ENCODE data around the gene ARID5B. TPM values are rescaled to one million over a fixed set of nuclear protein-coding genes. Genes with fewer than 3 reads are reported as not detected.

Gene ARID5B
- total RNA-seq, 1 donor from 2014 or later: 65.1 TPM

DNA sequence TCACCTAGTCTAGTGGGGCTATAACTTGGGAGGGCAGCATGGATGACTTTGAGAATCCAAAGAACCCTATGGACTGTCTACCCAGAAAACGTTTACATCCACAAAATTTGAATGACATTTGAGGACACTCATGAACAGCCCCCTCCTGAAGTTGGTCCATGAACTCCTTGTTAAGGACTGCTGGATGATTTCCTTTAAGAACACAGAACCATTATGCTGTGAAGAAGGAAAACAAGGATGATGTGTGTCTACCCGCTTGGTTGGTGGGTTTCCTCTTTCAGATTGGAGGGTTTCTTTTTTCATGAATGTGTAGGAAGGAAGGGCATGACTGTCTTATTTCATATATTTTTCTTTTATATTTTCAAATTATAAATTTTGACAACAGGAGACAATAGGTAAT lies 58.3 kb downstream of the ARID5B start:
- H3K9me3 Mint-ChIP-seq: no peaks in the 10 kb centered on the region
- intact Hi-C loops (cut with micrococcal nuclease): no loop called here
- peaks cover 56% of the 10 kb centered on the region for H3K36me3 Mint-ChIP-seq (ENCODE audit: low read depth)
- peaks cover 77% of the 10 kb centered on the region for H3K4me1 Mint-ChIP-seq (ENCODE audit: low read depth)
- H3K27ac Mint-ChIP-seq: peak overlapping the region; percentile 59
- DNase-seq (ENCODE audit: low spot score): no peak
- no peak overlapping the region for H3K4me3 Mint-ChIP-seq
- no peaks in the 10 kb centered on the region for H3K27me3 Mint-ChIP-seq (ENCODE audit: insufficient read depth)

DNA sequence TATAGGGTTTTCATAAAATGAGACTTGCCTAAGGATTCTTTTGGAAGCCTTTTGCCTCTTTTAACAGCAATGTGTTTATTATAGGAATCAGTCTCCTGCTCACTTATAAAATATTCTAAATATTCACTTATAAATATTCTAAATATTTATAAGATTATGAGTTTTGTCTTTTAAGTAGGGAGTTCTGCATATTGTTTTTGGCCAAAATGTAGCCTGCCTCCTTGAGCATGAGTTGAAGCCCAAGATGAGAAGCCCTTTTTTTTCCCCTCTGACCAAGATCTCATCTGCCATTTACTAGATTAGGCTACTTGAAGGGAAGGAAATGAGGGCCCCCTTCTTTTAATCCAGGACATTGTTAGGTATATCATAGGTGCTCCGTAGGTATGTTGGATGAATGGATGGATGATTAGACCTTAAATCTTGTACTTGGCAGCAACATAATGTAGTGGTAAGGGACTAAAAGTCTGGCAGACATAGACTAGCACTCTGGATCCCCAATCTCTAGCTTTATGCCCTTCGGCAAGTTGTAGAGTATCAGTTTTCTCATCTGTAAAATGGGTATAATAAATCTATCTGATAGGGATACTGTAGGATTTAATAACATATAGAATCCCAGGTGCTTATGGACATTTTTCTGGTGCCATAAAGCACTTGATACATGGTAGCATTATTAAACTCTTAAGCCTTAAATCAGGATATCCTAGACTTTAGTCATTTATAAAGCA lies 59.1 kb downstream of the ARID5B start:
- no peak for DNase-seq (ENCODE audit: low spot score)
- Mint-ChIP-seq H3K36me3 (ENCODE audit: low read depth) (peaks cover 54% of the 10 kb centered on the region), H3K27me3 (ENCODE audit: insufficient read depth) (no peaks in the 10 kb centered on the region), H3K27ac (peak overlapping the region; percentile 65), H3K4me1 (ENCODE audit: low read depth) (peaks cover 84% of the 10 kb centered on the region), H3K4me3 (no peak overlapping the region), H3K9me3 (no peaks in the 10 kb centered on the region)
- intact Hi-C loops (cut with micrococcal nuclease): loop anchor here (1.0 kb wide), 1 partner anchor 8 kb away; no protein-coding TSS in a partner anchor

DNA sequence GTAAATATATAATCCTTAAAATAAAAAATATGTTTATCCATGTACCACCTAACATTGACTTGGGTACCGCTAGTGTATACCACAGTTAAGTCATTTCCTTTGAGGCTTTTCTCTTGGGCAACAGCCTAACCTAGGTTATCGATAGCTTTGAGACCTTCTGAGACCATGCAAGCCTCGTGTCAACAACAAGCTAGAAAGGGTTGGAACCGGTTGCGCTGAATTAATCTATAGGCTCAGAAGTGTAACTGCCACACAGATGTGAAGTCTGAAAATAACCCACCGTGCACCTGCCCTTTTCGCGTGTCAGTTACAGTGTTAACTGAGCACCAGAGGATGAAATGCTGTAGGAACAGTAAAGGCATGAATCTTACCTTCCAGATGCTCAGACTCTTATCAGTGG lies 59.8 kb downstream of the ARID5B start:
- DNase-seq (ENCODE audit: low spot score): peak; percentile 24
- Mint-ChIP-seq H3K36me3 (ENCODE audit: low read depth) (peaks cover 51% of the 10 kb centered on the region), H3K4me3 (peak overlapping the region; percentile 21), H3K4me1 (ENCODE audit: low read depth) (peaks cover 86% of the 10 kb centered on the region), H3K27me3 (ENCODE audit: insufficient read depth) (no peaks in the 10 kb centered on the region), H3K27ac (peak overlapping the region; percentile 71), H3K9me3 (no peaks in the 10 kb centered on the region)
- intact Hi-C loops (cut with micrococcal nuclease): loop anchor here (1.0 kb wide), 1 partner anchor 9 kb away; no protein-coding TSS in a partner anchor

GRCh38 chr10:61962971-61963370 lies 61.5 kb downstream of the ARID5B start:
- H3K27ac Mint-ChIP-seq: peak overlapping the region; percentile 73
- H3K4me3 Mint-ChIP-seq: no peak overlapping the region

DNA sequence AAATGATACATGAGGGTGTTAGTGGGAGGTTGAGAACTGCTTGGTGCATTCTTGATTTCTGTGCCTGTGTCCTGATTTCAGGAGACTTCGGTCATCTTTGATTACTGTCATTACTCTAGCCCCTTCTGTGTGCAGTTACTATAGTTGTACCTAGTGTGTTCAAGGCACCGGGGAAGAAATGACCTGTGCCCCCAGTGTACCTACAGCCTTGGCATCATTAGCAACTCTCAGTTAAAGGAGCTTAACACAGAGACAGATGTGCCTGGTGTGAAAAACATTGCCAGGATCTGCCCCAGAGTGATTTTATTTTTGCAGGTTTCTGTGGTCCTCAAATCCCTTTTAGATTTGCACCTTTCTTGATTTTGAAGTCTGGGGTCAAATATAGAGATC lies 62.2 kb downstream of the ARID5B start:
- Mint-ChIP-seq H3K9me3 (peaks cover under 1% of the 10 kb centered on the region), H3K27ac (peak overlapping the region; percentile 70), H3K36me3 (ENCODE audit: low read depth) (peaks cover 56% of the 10 kb centered on the region), H3K27me3 (ENCODE audit: insufficient read depth) (no peaks in the 10 kb centered on the region), H3K4me3 (no peak overlapping the region), H3K4me1 (ENCODE audit: low read depth) (peaks cover 92% of the 10 kb centered on the region)
- intact Hi-C loops (cut with micrococcal nuclease): no loop called here
- no peak for DNase-seq (ENCODE audit: low spot score)

More at GRCh38 chr10:61962971-61963370, 61.5 kb downstream of the ARID5B start:
- H3K27me3 Mint-ChIP-seq (ENCODE audit: insufficient read depth): no peaks in the 10 kb centered on the region
- peaks cover 92% of the 10 kb centered on the region for H3K4me1 Mint-ChIP-seq (ENCODE audit: low read depth)
- DNase-seq (ENCODE audit: low spot score): no peak
- no peaks in the 10 kb centered on the region for H3K9me3 Mint-ChIP-seq
- H3K36me3 Mint-ChIP-seq (ENCODE audit: low read depth): peaks cover 56% of the 10 kb centered on the region
- intact Hi-C loops (cut with micrococcal nuclease): no loop called here

DNA sequence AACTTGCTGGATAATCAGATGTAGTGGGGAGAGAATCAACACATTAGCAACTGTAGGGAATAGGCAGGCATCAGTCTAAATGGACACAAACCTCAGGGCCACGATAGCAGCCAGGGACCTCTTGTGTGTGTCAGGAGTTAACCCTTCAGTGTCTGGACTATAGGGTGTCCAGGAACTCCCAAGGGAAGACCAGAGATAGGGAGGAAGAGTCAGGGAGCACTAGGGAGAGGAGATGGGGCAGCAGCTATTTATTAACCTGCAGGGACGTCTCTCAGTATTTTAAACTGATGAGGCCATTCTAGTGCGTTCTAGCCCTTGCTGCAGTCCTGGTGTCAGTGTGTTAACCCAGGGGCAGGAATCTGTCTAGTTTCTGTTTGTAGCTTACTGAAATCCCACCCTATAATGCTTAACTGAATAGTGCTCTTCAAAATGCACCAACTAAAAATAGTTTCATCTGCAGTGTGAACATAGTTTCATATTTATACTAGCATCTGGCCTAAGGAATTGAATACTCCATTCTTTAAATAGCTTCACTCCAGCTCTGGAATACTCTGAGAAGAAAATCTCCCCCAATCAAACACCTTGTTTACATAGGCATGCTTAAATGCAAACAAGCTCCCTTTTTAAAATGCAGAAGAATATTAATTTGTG lies 62.7 kb downstream of the ARID5B start:
- no peak overlapping the region for H3K4me3 Mint-ChIP-seq
- peaks cover 2% of the 10 kb centered on the region for H3K9me3 Mint-ChIP-seq
- H3K36me3 Mint-ChIP-seq (ENCODE audit: low read depth): peaks cover 56% of the 10 kb centered on the region
- intact Hi-C loops (cut with micrococcal nuclease): no loop called here
- H3K27ac Mint-ChIP-seq: peak overlapping the region; percentile 70
- H3K27me3 Mint-ChIP-seq (ENCODE audit: insufficient read depth): no peaks in the 10 kb centered on the region
- peaks cover 92% of the 10 kb centered on the region for H3K4me1 Mint-ChIP-seq (ENCODE audit: low read depth)
- no peak for DNase-seq (ENCODE audit: low spot score)

GRCh38 chr10:61964949-61965702 lies 63.6 kb downstream of the ARID5B start:
- H3K4me1 Mint-ChIP-seq (ENCODE audit: low read depth): peaks cover 93% of the 10 kb centered on the region
- intact Hi-C loops (cut with micrococcal nuclease): loop anchor here (1.0 kb wide), 2 partner anchors 9 to 65 kb away; no protein-coding TSS in a partner anchor
- H3K36me3 Mint-ChIP-seq (ENCODE audit: low read depth): peaks cover 56% of the 10 kb centered on the region
- peaks cover 2% of the 10 kb centered on the region for H3K9me3 Mint-ChIP-seq
- no peak overlapping the region for H3K4me3 Mint-ChIP-seq
- DNase-seq (ENCODE audit: low spot score): no peak
- no peaks in the 10 kb centered on the region for H3K27me3 Mint-ChIP-seq (ENCODE audit: insufficient read depth)
- H3K27ac Mint-ChIP-seq: peak overlapping the region; percentile 59

DNA sequence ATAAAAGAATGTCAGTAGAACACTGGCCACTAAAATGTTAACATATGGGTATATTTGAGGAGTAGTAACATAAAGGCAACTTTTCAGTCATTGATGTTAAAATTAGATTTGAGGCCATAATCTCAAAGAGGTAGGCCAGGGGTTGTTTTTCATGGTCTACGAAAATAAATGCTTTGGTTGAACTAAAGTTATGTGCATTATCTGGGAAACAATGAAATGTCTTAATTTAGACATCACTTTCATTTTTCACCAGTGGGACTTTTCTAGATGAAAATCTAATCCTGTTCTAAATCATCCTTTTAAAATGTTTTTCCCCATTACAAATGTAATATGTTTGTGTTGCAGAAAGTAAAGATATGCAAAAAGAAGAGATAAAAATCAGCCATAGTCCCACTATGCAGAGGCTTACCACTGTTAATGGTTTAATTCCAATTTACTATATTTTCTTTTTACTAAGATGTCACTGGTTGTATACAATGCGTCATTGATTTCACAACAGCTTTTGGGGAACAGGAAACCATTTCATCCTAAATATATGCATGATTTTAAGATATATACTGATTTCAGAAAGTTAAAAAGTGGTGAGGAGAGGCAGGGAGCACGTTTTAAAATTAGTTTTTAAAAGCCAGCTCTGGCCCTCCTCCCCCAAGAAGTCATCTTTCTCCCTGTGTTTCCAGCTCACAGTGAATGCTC lies 64.3 kb downstream of the ARID5B start:
- Mint-ChIP-seq H3K27ac (peak overlapping the region; percentile 80), H3K9me3 (peaks cover 2% of the 10 kb centered on the region), H3K27me3 (ENCODE audit: insufficient read depth) (no peaks in the 10 kb centered on the region), H3K36me3 (ENCODE audit: low read depth) (peaks cover 61% of the 10 kb centered on the region), H3K4me3 (no peak overlapping the region), H3K4me1 (ENCODE audit: low read depth) (peaks cover 95% of the 10 kb centered on the region)
- no peak for DNase-seq (ENCODE audit: low spot score)
- intact Hi-C loops (cut with micrococcal nuclease): loop anchor here (1.0 kb wide), 4 partner anchors 10 to 66 kb away; no protein-coding TSS in a partner anchor

DNA sequence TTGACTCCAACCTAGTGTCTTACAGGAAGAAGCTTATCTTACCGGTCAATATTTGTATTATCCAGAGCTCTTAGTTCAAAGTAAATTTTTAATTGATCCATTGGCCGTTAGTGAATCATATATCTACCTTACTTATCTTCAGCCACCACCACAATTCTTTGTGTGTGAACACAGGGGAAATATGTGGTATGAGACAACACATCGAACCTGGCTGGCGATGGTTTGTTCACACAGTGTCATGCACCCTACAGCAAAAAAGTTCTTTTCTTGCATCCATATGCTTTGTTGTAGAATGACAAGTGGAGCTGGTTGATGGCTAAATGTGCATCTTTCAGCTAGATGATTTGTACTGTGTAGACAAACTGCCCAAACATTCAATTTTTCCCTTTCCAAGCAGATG lies 65.8 kb downstream of the ARID5B start:
- peaks cover 92% of the 10 kb centered on the region for H3K4me1 Mint-ChIP-seq (ENCODE audit: low read depth)
- no peaks in the 10 kb centered on the region for H3K27me3 Mint-ChIP-seq (ENCODE audit: insufficient read depth)
- peaks cover 2% of the 10 kb centered on the region for H3K9me3 Mint-ChIP-seq
- DNase-seq (ENCODE audit: low spot score): no peak
- peaks cover 60% of the 10 kb centered on the region for H3K36me3 Mint-ChIP-seq (ENCODE audit: low read depth)
- peak overlapping the region; percentile 65 for H3K27ac Mint-ChIP-seq
- no peak overlapping the region for H3K4me3 Mint-ChIP-seq
- intact Hi-C loops (cut with micrococcal nuclease): no loop called here

DNA sequence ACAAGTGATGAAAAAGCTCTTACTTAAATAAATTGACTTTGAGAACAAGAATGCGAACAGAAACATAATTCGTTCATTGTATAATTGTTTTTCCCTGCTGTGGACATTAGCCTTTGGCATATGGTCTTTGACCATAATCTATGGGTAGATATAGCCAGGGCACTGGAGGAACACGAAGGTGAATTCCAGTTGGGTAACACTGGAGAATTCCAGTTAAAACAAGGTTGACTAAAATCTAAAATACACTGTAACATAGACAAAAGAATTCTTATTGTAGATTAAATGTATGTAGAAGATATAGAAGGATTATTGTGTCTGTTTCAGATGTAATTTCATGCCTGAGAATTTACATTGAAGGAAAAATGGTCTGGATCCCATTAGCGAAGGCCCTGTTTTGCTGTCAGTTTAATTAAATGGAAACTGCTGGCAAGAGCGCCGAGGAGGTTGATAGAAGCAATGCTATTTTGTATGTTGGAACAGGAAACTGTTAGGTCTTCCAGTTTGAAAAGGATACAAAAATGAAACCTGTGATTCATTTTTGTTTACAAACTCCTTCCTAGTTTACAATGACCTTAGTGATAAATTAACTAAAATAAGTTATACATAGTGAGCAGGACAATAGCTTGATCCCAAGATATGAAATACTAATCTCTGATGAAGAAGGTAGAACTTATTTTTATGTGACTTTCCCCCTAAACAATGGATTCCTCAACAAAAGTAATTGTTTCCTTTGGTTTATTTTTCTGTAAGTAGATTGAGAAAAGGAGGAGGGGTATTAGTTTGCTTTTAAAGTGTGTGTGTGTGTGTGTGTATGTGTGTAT lies 68.9 kb downstream of the ARID5B start:
- H3K9me3 Mint-ChIP-seq: peaks cover 2% of the 10 kb centered on the region
- intact Hi-C loops (cut with micrococcal nuclease): no loop called here
- peaks cover 86% of the 10 kb centered on the region for H3K4me1 Mint-ChIP-seq (ENCODE audit: low read depth)
- H3K27me3 Mint-ChIP-seq (ENCODE audit: insufficient read depth): no peaks in the 10 kb centered on the region
- H3K36me3 Mint-ChIP-seq (ENCODE audit: low read depth): peaks cover 56% of the 10 kb centered on the region
- no peak overlapping the region for H3K4me3 Mint-ChIP-seq
- H3K27ac Mint-ChIP-seq: peak overlapping the region; percentile 72
- no peak for DNase-seq (ENCODE audit: low spot score)

DNA sequence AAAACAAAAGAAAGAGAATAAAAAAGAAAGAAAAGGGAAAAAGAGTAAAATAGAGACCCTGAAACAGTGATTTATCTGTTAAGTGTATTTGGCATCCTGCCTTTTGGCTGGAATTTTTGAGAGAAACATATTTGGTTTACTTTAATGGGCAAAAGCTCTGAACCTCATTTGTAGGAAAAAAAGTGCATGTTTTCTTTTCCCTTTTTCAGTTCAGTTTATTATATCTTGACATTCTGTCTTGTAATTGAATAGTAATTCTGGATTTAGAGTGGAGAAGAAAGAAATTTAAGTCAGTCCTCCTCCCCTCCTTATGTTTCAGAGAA lies 69.5 kb downstream of the ARID5B start:
- H3K9me3 Mint-ChIP-seq: peaks cover 2% of the 10 kb centered on the region
- H3K27ac Mint-ChIP-seq: peak overlapping the region; percentile 72
- no peak overlapping the region for H3K4me3 Mint-ChIP-seq
- H3K4me1 Mint-ChIP-seq (ENCODE audit: low read depth): peaks cover 80% of the 10 kb centered on the region
- intact Hi-C loops (cut with micrococcal nuclease): no loop called here
- no peaks in the 10 kb centered on the region for H3K27me3 Mint-ChIP-seq (ENCODE audit: insufficient read depth)
- DNase-seq (ENCODE audit: low spot score): no peak
- H3K36me3 Mint-ChIP-seq (ENCODE audit: low read depth): peaks cover 56% of the 10 kb centered on the region

DNA sequence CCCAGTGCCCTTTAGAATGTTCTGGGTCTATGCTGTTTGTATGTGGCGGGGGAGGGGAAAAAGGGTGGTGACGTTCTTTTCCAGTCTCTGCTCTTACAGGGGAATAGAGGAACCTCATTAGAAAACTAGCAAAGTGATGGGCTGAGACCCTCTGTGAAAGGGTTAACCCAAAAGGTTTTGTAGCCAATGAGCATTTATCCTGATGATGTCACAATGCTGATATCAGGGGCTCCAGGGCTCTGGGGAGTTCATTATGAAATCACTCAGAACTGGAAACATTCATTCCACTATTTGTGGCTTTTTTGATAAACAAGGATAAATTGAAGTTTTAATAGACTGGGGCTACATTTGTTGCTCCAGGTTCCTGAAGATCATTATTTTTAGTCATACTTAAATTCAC lies 71.7 kb downstream of the ARID5B start:
- Mint-ChIP-seq H3K4me1 (ENCODE audit: low read depth) (peaks cover 66% of the 10 kb centered on the region), H3K9me3 (peaks cover 7% of the 10 kb centered on the region), H3K27ac (no peak overlapping the region), H3K27me3 (ENCODE audit: insufficient read depth) (no peaks in the 10 kb centered on the region), H3K36me3 (ENCODE audit: low read depth) (peaks cover 58% of the 10 kb centered on the region), H3K4me3 (no peak overlapping the region)
- intact Hi-C loops (cut with micrococcal nuclease): no loop called here
- no peak for DNase-seq (ENCODE audit: low spot score)

All from activated T-helper 1 cell treated with anti-CD3 and anti-CD28 coated beads, Interleukin-12 subunit alpha, Interleukin-12 subunit beta, Interleukin-2, Interleukin-4 antibody, amounts not matched to agents 30 ng/mL and 10 ng/mL and 1 ng/mL, durations not matched to agents 14 hours and 24 hours and 36 hours (primary cell).